Measurements from ENCODE around the gene ABCG8. TPM values are rescaled to one million over a fixed set of nuclear protein-coding genes. Genes with fewer than 3 reads are reported as not detected.

The ABCG8 gene
- total RNA-seq, 1 donor from 2014 or later: not detected

DNA sequence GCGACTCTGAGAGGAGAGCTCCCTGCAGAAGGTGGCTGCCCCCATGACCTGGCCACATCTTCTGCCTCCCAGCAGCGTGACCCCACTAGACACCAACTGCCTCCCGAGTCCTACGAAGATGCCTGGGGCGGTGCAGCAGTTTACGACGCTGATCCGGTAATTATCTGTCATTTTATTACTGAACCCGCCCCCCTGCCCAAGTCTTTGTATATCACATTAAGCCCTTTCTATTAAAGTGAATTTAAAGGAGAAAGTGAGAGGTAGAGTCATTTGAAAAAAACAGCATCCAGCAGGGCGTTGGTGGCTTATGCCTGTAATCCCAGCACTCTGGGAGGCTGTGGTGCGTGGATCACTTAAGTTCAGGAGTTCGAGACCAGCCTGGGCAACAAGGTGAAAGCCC, 33.4 kb downstream of the ABCG8 start:
- Mint-ChIP-seq H3K27me3 (peaks cover 51% of the 10 kb centered on the region), H3K4me3 (ENCODE audit: low read depth) (no peak overlapping the region), H3K9me3 (ENCODE audit: low read depth) (no peaks in the 10 kb centered on the region), H3K4me1 (ENCODE audit: low read depth) (no peaks in the 10 kb centered on the region), H3K27ac (no peak overlapping the region), H3K36me3 (ENCODE audit: insufficient read depth) (no peaks in the 10 kb centered on the region)
- DNase-seq (ENCODE audit: low spot score, unreplicated experiment): no peak
- TF ChIP-seq, protein P1, sequence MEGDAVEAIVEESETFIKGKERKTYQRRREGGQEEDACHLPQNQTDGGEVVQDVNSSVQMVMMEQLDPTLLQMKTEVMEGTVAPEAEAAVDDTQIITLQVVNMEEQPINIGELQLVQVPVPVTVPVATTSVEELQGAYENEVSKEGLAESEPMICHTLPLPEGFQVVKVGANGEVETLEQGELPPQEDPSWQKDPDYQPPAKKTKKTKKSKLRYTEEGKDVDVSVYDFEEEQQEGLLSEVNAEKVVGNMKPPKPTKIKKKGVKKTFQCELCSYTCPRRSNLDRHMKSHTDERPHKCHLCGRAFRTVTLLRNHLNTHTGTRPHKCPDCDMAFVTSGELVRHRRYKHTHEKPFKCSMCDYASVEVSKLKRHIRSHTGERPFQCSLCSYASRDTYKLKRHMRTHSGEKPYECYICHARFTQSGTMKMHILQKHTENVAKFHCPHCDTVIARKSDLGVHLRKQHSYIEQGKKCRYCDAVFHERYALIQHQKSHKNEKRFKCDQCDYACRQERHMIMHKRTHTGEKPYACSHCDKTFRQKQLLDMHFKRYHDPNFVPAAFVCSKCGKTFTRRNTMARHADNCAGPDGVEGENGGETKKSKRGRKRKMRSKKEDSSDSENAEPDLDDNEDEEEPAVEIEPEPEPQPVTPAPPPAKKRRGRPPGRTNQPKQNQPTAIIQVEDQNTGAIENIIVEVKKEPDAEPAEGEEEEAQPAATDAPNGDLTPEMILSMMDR (IDR thresholded peaks at IDR 0.05; ENCODE audit: unreplicated experiment): no peak

DNA sequence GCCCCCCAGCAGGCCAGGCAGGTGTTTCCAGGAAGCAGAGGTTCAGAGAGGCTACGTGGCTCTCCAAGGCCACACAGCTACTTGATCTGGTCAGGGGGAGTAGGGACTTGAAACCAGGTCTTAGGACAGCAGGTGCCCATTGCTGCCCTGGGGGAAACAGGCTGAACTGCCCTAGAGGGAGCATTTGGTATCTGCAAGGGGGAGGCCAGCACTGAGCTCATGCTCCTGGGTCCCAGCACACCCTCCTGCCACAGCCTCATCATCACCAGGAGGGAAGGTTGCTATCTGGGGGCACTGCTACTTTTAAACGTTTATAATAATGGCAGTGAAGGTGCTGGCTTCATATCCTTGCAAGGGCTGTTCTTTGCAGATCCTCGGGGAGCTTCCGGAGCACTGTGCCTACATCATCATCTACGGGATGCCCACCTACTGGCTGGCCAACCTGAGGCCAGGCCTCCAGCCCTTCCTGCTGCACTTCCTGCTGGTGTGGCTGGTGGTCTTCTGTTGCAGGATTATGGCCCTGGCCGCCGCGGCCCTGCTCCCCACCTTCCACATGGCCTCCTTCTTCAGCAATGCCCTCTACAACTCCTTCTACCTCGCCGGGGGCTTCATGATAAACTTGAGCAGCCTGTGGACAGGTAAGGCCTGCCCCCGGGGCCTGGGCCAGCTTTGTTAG, 36.1 kb downstream of the ABCG8 start:
- TF ChIP-seq, protein P1 (IDR thresholded peaks at IDR 0.05; ENCODE audit: unreplicated experiment): no peak
- no peak overlapping the region for H3K27ac Mint-ChIP-seq
- H3K4me1 Mint-ChIP-seq (ENCODE audit: low read depth): no peaks in the 10 kb centered on the region
- no peak overlapping the region for H3K4me3 Mint-ChIP-seq (ENCODE audit: low read depth)
- peaks cover 40% of the 10 kb centered on the region for H3K27me3 Mint-ChIP-seq
- no peaks in the 10 kb centered on the region for H3K36me3 Mint-ChIP-seq (ENCODE audit: insufficient read depth)
- H3K9me3 Mint-ChIP-seq (ENCODE audit: low read depth): no peaks in the 10 kb centered on the region
- DNase-seq (ENCODE audit: low spot score, unreplicated experiment): no peak

DNA sequence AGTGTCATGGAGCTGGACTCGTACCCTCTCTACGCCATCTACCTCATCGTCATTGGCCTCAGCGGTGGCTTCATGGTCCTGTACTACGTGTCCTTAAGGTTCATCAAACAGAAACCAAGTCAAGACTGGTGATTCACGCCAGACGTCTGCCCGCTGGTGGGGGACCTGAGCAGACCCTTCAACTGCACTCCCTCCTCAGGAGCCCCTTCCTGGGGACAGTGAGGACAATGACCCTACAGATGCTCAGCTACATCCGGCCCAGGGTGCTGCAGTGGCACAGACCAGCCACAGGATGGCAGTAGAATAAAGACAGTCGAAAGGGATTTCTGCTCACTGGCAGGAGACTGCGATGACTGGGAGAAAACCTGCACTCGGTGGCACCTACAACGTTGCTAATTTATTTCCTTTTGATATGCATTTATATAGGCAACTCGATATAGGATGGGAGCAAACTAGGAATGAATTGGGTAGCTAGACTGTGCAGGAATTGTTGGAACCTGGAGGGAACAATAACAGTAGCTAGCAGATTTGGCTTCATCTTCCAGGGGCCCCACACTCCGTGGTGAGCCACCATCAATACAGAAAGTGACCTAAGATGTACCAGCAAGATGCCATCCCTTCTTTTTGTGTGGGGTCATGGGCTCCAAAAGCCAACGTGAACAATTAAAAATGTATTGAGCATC, 39.2 kb downstream of the ABCG8 start:
- Mint-ChIP-seq H3K27ac (no peak overlapping the region), H3K9me3 (ENCODE audit: low read depth) (no peaks in the 10 kb centered on the region), H3K27me3 (peaks cover 16% of the 10 kb centered on the region), H3K36me3 (ENCODE audit: insufficient read depth) (no peaks in the 10 kb centered on the region), H3K4me3 (ENCODE audit: low read depth) (no peak overlapping the region), H3K4me1 (ENCODE audit: low read depth) (peaks cover 3% of the 10 kb centered on the region)
- TF ChIP-seq, protein P1 (IDR thresholded peaks at IDR 0.05; ENCODE audit: unreplicated experiment): peak; percentile 94
- peak; percentile 58 for DNase-seq (ENCODE audit: low spot score, unreplicated experiment)

DNA sequence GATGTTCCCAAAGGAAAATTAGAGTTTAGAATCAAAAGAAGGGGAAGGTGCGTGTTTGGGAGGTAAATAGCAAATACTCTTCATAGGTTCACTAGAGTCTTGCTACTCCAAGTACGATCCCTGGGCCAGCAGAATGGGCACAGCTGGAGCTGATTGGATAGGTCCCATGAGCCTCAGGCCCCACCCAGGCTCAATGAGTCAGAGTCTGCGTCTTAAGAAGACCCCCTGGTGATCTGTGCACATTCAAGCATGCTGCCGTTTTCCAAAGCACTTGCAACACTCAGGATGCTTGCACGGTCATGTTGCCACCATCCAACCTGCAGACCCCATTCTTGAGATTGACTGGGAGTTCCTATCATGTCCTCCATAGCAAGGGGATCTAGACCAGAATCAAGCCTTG, 40.5 kb downstream of the ABCG8 start:
- Mint-ChIP-seq H3K27ac (no peak overlapping the region), H3K4me1 (ENCODE audit: low read depth) (peaks cover 3% of the 10 kb centered on the region), H3K9me3 (ENCODE audit: low read depth) (no peaks in the 10 kb centered on the region), H3K27me3 (peaks cover 16% of the 10 kb centered on the region), H3K4me3 (ENCODE audit: low read depth) (no peak overlapping the region), H3K36me3 (ENCODE audit: insufficient read depth) (no peaks in the 10 kb centered on the region)
- DNase-seq (ENCODE audit: low spot score, unreplicated experiment): no peak
- TF ChIP-seq, protein P1 (IDR thresholded peaks at IDR 0.05; ENCODE audit: unreplicated experiment): no peak

DNA sequence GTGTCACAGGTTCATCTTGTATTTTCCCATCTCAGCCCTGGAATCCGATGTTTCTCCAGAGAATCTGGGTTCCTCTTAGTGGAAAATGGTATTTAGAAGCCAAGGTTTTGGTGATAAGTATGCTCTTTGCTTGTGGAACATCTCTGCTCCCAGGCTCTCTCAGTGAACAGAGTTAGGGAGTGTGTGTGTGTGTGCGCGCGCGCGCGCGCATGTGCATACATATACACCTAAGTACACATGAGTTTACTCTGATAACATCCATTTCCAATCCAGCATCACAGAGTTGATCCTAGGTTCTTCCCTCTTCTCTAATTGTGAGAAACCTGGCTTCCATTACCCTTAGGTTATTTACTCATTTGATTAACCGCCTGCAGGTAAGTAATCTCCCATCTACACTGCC, 41.7 kb downstream of the ABCG8 start:
- Mint-ChIP-seq H3K4me3 (ENCODE audit: low read depth) (no peak overlapping the region), H3K9me3 (ENCODE audit: low read depth) (no peaks in the 10 kb centered on the region), H3K27ac (no peak overlapping the region), H3K4me1 (ENCODE audit: low read depth) (peaks cover 3% of the 10 kb centered on the region), H3K36me3 (ENCODE audit: insufficient read depth) (peaks cover 2% of the 10 kb centered on the region), H3K27me3 (peaks cover 16% of the 10 kb centered on the region)
- no peak for DNase-seq (ENCODE audit: low spot score, unreplicated experiment)
- TF ChIP-seq, protein P1 (IDR thresholded peaks at IDR 0.05; ENCODE audit: unreplicated experiment): no peak
